Measurements from ENCODE around the gene LRRC10B. TPM values are rescaled to one million over a fixed set of nuclear protein-coding genes. Genes with fewer than 3 reads are reported as not detected.

The LRRC10B gene
- total RNA-seq, 1 donor: under 0.01 TPM

DNA sequence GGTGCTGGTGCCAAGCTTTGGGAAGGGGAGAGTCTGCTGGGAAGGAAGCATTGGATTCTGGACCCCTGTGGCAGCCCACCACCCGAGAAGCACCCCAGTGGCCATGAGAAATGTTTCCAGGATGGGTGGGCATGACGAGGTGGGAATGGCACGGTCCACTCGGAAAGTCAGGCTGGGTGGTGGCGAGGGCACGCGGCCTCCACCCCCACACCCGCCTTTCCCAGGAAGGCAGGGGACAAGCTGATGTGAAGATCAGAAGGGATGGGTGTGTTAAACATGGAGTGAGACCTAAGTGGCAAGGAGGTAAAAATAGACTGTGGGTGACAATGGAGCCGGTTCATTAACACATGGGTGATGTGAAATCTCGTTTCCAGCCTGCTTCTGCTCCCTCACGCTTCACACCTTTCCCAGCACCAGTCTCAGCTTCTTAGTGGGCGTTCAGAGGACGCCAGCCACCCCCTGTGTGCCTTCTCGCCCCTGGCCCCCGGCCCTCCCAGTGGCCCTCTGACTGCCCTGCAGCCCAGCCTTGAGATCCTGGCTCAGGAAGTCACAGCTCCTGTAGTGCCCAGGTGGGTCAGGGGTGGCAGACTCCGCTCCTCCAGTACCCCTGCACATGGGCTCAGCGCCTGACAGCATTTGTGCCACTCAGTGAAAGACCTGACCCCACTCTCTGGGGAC lies 27.6 kb downstream of the LRRC10B start:
- Histone ChIP-seq H2AFZ (ENCODE audit: low read length) (no peak overlapping the region), H3K27me3 (ENCODE audit: insufficient read depth, low read length) (peaks cover under 1% of the 10 kb centered on the region), H3K4me1 (ENCODE audit: insufficient read depth, low read length) (no peaks in the 10 kb centered on the region), H4K20me1 (ENCODE audit: insufficient read depth, low read length) (peaks cover 2% of the 10 kb centered on the region), H3K4me3 (ENCODE audit: insufficient read depth, low read length) (no peak overlapping the region), H3K9me3 (ENCODE audit: low read depth, low read length) (no peaks in the 10 kb centered on the region), H3K79me2 (ENCODE audit: insufficient read depth, low read length) (no peaks in the 10 kb centered on the region), H3K27ac (ENCODE audit: low read depth, low read length) (no peak overlapping the region), H3K4me2 (ENCODE audit: insufficient read depth, low read length) (no peak overlapping the region), H3K36me3 (ENCODE audit: insufficient read depth, low read length) (no peaks in the 10 kb centered on the region)
- DNase-seq (ENCODE audit: insufficient read length, low spot score, missing footprints): no peak
- TF ChIP-seq, protein P1, sequence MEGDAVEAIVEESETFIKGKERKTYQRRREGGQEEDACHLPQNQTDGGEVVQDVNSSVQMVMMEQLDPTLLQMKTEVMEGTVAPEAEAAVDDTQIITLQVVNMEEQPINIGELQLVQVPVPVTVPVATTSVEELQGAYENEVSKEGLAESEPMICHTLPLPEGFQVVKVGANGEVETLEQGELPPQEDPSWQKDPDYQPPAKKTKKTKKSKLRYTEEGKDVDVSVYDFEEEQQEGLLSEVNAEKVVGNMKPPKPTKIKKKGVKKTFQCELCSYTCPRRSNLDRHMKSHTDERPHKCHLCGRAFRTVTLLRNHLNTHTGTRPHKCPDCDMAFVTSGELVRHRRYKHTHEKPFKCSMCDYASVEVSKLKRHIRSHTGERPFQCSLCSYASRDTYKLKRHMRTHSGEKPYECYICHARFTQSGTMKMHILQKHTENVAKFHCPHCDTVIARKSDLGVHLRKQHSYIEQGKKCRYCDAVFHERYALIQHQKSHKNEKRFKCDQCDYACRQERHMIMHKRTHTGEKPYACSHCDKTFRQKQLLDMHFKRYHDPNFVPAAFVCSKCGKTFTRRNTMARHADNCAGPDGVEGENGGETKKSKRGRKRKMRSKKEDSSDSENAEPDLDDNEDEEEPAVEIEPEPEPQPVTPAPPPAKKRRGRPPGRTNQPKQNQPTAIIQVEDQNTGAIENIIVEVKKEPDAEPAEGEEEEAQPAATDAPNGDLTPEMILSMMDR (IDR thresholded peaks at IDR 0.05; ENCODE audit: extremely low read depth, low read depth, low read length): no peak

DNA sequence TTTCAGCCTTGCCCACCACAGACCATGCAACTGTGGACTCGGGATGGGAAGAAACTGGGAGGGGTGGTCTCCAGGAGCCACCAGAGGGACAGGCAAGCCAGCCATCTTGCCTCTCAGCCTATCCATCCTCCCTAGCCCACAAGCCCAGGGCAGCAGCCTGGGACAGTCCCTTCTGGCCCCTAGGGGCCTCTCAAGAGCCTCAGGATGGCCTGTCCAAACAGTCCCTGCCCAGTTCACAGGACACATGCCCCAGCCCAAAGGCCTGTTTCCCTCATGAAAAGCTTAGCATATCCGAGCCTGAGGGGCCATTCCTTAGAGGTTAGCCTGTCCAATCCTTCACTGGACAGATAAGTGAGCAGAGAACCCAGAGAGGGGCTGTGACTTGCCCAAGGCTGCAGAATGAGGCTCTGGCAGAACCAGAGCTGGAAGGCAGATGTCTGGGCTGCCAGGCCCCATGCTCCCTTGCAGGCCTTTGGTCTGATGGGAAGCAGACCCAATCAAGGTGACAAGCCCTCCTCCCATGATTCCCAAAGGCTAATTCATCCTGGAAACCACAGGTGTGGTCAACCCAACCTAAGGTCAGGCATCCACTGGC lies 28.2 kb downstream of the LRRC10B start:
- Histone ChIP-seq H3K36me3 (ENCODE audit: insufficient read depth, low read length) (no peaks in the 10 kb centered on the region), H3K79me2 (ENCODE audit: insufficient read depth, low read length) (no peaks in the 10 kb centered on the region), H4K20me1 (ENCODE audit: insufficient read depth, low read length) (peaks cover 2% of the 10 kb centered on the region), H3K27ac (ENCODE audit: low read depth, low read length) (no peak overlapping the region), H3K9me3 (ENCODE audit: low read depth, low read length) (no peaks in the 10 kb centered on the region), H3K4me1 (ENCODE audit: insufficient read depth, low read length) (peaks cover 2% of the 10 kb centered on the region), H3K4me2 (ENCODE audit: insufficient read depth, low read length) (no peak overlapping the region), H3K27me3 (ENCODE audit: insufficient read depth, low read length) (no peaks in the 10 kb centered on the region), H3K4me3 (ENCODE audit: insufficient read depth, low read length) (no peak overlapping the region), H2AFZ (ENCODE audit: low read length) (no peak overlapping the region)
- TF ChIP-seq, protein P1 (IDR thresholded peaks at IDR 0.05; ENCODE audit: extremely low read depth, low read depth, low read length): no peak
- DNase-seq (ENCODE audit: insufficient read length, low spot score, missing footprints): no peak

DNA sequence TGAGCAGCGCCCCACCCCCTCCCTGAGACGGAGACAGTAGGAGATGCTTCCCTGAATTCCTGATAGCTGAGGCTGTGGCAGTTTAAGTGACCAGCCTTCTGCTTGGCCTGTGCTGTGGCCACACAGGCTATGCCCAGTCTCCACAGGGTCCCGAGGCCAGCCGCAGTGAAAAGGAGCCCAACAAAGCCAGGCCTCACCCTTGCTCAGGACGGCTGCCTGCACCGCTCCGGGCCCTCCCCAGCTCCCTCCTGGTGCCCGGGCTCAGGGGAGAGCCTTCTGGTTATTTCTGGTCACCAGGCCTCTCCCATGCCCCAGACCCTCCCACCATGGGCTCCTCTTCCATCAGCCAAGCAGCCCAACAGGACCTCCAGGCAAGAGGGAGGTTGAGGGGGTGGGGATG lies 28.8 kb downstream of the LRRC10B start:
- TF ChIP-seq, protein P1 (IDR thresholded peaks at IDR 0.05; ENCODE audit: extremely low read depth, low read depth, low read length): no peak

DNA sequence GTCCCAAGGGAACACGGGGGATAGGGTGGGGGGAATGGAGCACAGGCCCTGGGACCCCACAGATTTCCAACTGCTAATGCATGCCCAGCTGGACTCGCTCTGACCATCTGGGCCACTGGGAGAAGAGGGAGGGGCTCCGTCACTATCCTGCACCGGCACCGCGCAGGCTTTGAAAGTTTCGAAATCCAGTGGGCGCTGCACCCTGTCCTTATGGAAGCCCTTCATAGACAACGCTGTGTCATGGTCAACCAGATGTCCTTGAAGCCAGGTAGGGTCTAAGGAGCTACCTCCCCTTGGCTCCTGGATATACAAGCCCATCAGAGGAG lies 30.1 kb downstream of the LRRC10B start:
- no peaks in the 10 kb centered on the region for H3K27me3 ChIP-seq (ENCODE audit: insufficient read depth, low read length)
- no peak for DNase-seq (ENCODE audit: insufficient read length, low spot score, missing footprints)
- no peak overlapping the region for H3K4me3 ChIP-seq (ENCODE audit: insufficient read depth, low read length)
- TF ChIP-seq, protein P1 (IDR thresholded peaks at IDR 0.05; ENCODE audit: extremely low read depth, low read depth, low read length): no peak
- no peak overlapping the region for H3K4me2 ChIP-seq (ENCODE audit: insufficient read depth, low read length)
- H4K20me1 ChIP-seq (ENCODE audit: insufficient read depth, low read length): peaks cover 2% of the 10 kb centered on the region
- H3K27ac ChIP-seq (ENCODE audit: low read depth, low read length): no peak overlapping the region
- no peaks in the 10 kb centered on the region for H3K36me3 ChIP-seq (ENCODE audit: insufficient read depth, low read length)
- no peak overlapping the region for H2AFZ ChIP-seq (ENCODE audit: low read length)
- no peaks in the 10 kb centered on the region for H3K9me3 ChIP-seq (ENCODE audit: low read depth, low read length)
- H3K79me2 ChIP-seq (ENCODE audit: insufficient read depth, low read length): no peaks in the 10 kb centered on the region
- H3K4me1 ChIP-seq (ENCODE audit: insufficient read depth, low read length): peaks cover 20% of the 10 kb centered on the region

More for the DNA sequence above, 28.8 kb downstream of the LRRC10B start:
- H3K4me3 ChIP-seq (ENCODE audit: insufficient read depth, low read length): no peak overlapping the region
- no peak overlapping the region for H2AFZ ChIP-seq (ENCODE audit: low read length)
- no peaks in the 10 kb centered on the region for H3K27me3 ChIP-seq (ENCODE audit: insufficient read depth, low read length)
- H3K27ac ChIP-seq (ENCODE audit: low read depth, low read length): no peak overlapping the region
- peaks cover 2% of the 10 kb centered on the region for H4K20me1 ChIP-seq (ENCODE audit: insufficient read depth, low read length)
- H3K4me2 ChIP-seq (ENCODE audit: insufficient read depth, low read length): no peak overlapping the region
- DNase-seq (ENCODE audit: insufficient read length, low spot score, missing footprints): peak; percentile 86
- H3K79me2 ChIP-seq (ENCODE audit: insufficient read depth, low read length): no peaks in the 10 kb centered on the region
- H3K4me1 ChIP-seq (ENCODE audit: insufficient read depth, low read length): peaks cover 8% of the 10 kb centered on the region
- no peaks in the 10 kb centered on the region for H3K36me3 ChIP-seq (ENCODE audit: insufficient read depth, low read length)
- no peaks in the 10 kb centered on the region for H3K9me3 ChIP-seq (ENCODE audit: low read depth, low read length)
